ENCODE measurements around the gene MSANTD7.

GRCh38 chr10:14810969-14811953 lies 26.8 kb upstream of the MSANTD7 start:
- TF ChIP-seq, protein P1, sequence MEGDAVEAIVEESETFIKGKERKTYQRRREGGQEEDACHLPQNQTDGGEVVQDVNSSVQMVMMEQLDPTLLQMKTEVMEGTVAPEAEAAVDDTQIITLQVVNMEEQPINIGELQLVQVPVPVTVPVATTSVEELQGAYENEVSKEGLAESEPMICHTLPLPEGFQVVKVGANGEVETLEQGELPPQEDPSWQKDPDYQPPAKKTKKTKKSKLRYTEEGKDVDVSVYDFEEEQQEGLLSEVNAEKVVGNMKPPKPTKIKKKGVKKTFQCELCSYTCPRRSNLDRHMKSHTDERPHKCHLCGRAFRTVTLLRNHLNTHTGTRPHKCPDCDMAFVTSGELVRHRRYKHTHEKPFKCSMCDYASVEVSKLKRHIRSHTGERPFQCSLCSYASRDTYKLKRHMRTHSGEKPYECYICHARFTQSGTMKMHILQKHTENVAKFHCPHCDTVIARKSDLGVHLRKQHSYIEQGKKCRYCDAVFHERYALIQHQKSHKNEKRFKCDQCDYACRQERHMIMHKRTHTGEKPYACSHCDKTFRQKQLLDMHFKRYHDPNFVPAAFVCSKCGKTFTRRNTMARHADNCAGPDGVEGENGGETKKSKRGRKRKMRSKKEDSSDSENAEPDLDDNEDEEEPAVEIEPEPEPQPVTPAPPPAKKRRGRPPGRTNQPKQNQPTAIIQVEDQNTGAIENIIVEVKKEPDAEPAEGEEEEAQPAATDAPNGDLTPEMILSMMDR (IDR thresholded peaks at IDR 0.05), result no peak
- no peak for TF ChIP-seq EZH2 (IDR thresholded peaks at IDR 0.05; ENCODE audit: borderline replicate concordance, insufficient read depth, low read depth, low read length, poor library complexity, severe bottlenecking)

Measured in B cell (primary cell).